Occipital lobe (tissue), 3 donors: ENCODE measurements around the gene ZNF146. TPM values are rescaled to one million over a fixed set of nuclear protein-coding genes. Genes with fewer than 3 reads are reported as not detected.
"Not testable (repeated sequence)": the region's sequence is repeated elsewhere in the genome, so short reads cannot be mapped to it uniquely, and the experiment has no call there.

Source experiments
- DNase-seq: peaks from one replicate; lab custom pipeline; 2025; lab: John Stamatoyannopoulos, UW
- small RNA-seq: library from RNA; depleted of rRNA; stranded (forward); fragments of <200 nt; gene quantifications from one replicate; pipeline ENCODE3, GENCODE V24; 2014
- total RNA-seq: library from RNA; depleted of rRNA; stranded (reverse); fragments of >200 nt; gene quantifications from one replicate; pipeline ENCODE4 v1.2.3, GENCODE V29; 2014

ZNF146 gene
- total RNA-seq, 1 donor from 2014 or later: 86.9 TPM

- DNase-seq: not testable (repeated sequence)
Observed at GRCh38 chr19:36269295-36269694, 54.4 kb downstream of the ZNF146 start.

Small RNA genes within 50 kb of the gene (small RNA-seq; reads per million reads assigned to genes)
- gene RF00019: not detected

Other genes with a start within 250 kb of the ZNF146 start
- gene SDHAF1, start 219.9 kb upstream of the ZNF146 start, total RNA-seq: 10.6 TPM
- not detected for gene SYNE4, start 206.3 kb upstream of the ZNF146 start, total RNA-seq
- 5.3 TPM for gene ALKBH6, start 200.9 kb upstream of the ZNF146 start, total RNA-seq
- 27.1 TPM for gene CLIP3, start 182.2 kb upstream of the ZNF146 start, total RNA-seq
- 1.9 TPM for gene THAP8, start 160.8 kb upstream of the ZNF146 start, total RNA-seq
- 0.78 TPM for gene WDR62, start 160.2 kb upstream of the ZNF146 start, total RNA-seq
- not detected for gene OVOL3, start 104.0 kb upstream of the ZNF146 start, total RNA-seq
- gene POLR2I, start 100.2 kb upstream of the ZNF146 start, total RNA-seq: 64.7 TPM
- gene TBCB, start 99.6 kb upstream of the ZNF146 start, total RNA-seq: 373 TPM
- 103 TPM for gene CAPNS1, start 75.0 kb upstream of the ZNF146 start, total RNA-seq
- 3.9 TPM for gene COX7A1, start 62.7 kb upstream of the ZNF146 start, total RNA-seq
- gene ZNF565, start 441 bp upstream of the ZNF146 start, total RNA-seq: 21.7 TPM
- gene ZFP14, start 164.1 kb downstream of the ZNF146 start, total RNA-seq: 61.1 TPM
- gene ZFP82, start 203.5 kb downstream of the ZNF146 start, total RNA-seq: 45.5 TPM